HCT116 (cell line): ENCODE data around the gene ADARB1. TPM values are rescaled to one million over a fixed set of nuclear protein-coding genes. Genes with fewer than 3 reads are reported as not detected.

Experiments used
- ATAC-seq: fragments of 200-7000 bp; cut with Tn5 transposase; 2 replicates; pipeline ENCODE4 v1.9.1; 2020; ENCODE audit warnings: mild to moderate bottlenecking, moderate library complexity
- BruUV-seq: library from RNA; stranded (reverse); fragments of 400-500 nt; replicated peaks from 2 replicates; lab custom pipeline; 2021; lab: Mats Ljungman, UMichigan
- CTCF ChIA-PET: fragments of 300-600 bp; sonication (Branson Sonifier 250); formaldehyde crosslinking; loops from one replicate; lab custom pipeline; 2021; ENCODE audit warnings: antibody characterized with exemption; lab: Charles Lee
- POLR2A ChIA-PET: fragments of 300-600, 350-600 bp; sonication (Branson Sonifier 250); formaldehyde crosslinking; loops from one replicate; lab custom pipeline; 2021; ENCODE audit warnings: antibody characterized with exemption; lab: Charles Lee
- RAD21 ChIA-PET, 2 experiments: fragments of 300-600 bp; sonication (Branson Sonifier 250); formaldehyde crosslinking; loops; one replicate each; lab custom pipeline; 2023; ENCODE audit warnings: low total read pairs in 2 of 2; ENCODE audit not compliant: uncharacterized antibody in 2 of 2, unreplicated experiment in 2 of 2, low non-redundant PET in 1 of 2; lab: Charles Lee
- DNase-seq: peaks from one replicate; pipeline ENCODE4 v3.0.0-alpha.2; 2010; ENCODE audit warnings: low read depth, low spot score
- H2AFZ ChIP-seq: fragments of 200-600 bp; shearing (Covaris generic), sonication (generic); 2 replicates; pipeline ENCODE4 v1.6.1; 2017; ENCODE audit warnings: low read depth, mixed run types, mixed read lengths, antibody characterized with exemption, low read length; ENCODE audit not compliant: poor library complexity, severe bottlenecking
- H3K27ac ChIP-seq: 2 replicates; pipeline ENCODE4 v1.5.1; 2012; ENCODE audit warnings: low read depth, low read length
- H3K27me3 ChIP-seq: fragments of 200-600 bp; sonication (generic); 2 replicates; pipeline ENCODE4 v1.6.1; 2016; ENCODE audit warnings: mixed run types, low read length, mixed read lengths; ENCODE audit not compliant: insufficient read depth
- H3K36me3 ChIP-seq, 2 experiments: fragments of 200-500 bp in 1 of 2; fragments of 200-600 bp in 1 of 2; sonication (Bioruptor generic) in 1 of 2; sonication (generic) in 1 of 2; 2 replicates each; pipeline versions ENCODE4 v1.5.1 to v1.6.1; 2014 to 2016; ENCODE audit warnings: low read length in 2 of 2, inconsistent platforms in 1 of 2, mixed read lengths in 1 of 2, mixed run types in 1 of 2; ENCODE audit not compliant: insufficient read depth in 2 of 2, control insufficient read depth in 1 of 2
- H3K4me1 ChIP-seq, 2 experiments: fragments of 200-600 bp in 1 of 2; sonication (generic) in 1 of 2; 2 replicates each; pipeline versions ENCODE4 v1.5.1 to v1.6.1; 2012 to 2017; ENCODE audit warnings: low read length in 2 of 2, inconsistent platforms in 1 of 2, mild to moderate bottlenecking in 1 of 2, mixed read lengths in 1 of 2, mixed run types in 1 of 2, moderate library complexity in 1 of 2; ENCODE audit not compliant: insufficient read depth in 2 of 2, control insufficient read depth in 1 of 2
- H3K4me2 ChIP-seq: fragments of 200-600 bp; sonication (generic); 2 replicates; pipeline ENCODE4 v1.6.1; 2017; ENCODE audit warnings: mixed run types, low read length, mixed read lengths
- H3K4me3 ChIP-seq, 2 experiments: fragments of 200-600 bp in 1 of 2; sonication (generic) in 1 of 2; replicated peaks in 1 of 2; 2 replicates each; pipeline ENCODE4 v1.5.1; 2011 to 2016; ENCODE audit warnings: low read length in 2 of 2, control low read depth in 1 of 2, low read depth in 1 of 2, mild to moderate bottlenecking in 1 of 2, mixed read lengths in 1 of 2, mixed run types in 1 of 2
- H3K79me2 ChIP-seq: fragments of 200-600 bp; sonication (generic); 2 replicates; pipeline ENCODE4 v1.6.1; 2017; ENCODE audit warnings: mild to moderate bottlenecking, mixed run types, low read length, moderate library complexity, mixed read lengths; ENCODE audit not compliant: insufficient read depth
- H3K9ac ChIP-seq: fragments of 200-600 bp; sonication (generic); 2 replicates; pipeline ENCODE4 v1.6.1; 2016; ENCODE audit warnings: low read length, mixed read lengths
- H3K9me2 ChIP-seq: fragments of 200-600 bp; sonication (generic), shearing (Covaris generic); 2 replicates; pipeline ENCODE4 v1.6.1; 2017; ENCODE audit warnings: mixed run types, mild to moderate bottlenecking, moderate library complexity; ENCODE audit not compliant: insufficient read depth
- H3K9me3 ChIP-seq, 2 experiments: fragments of 200-500 bp in 1 of 2; fragments of 200-600 bp in 1 of 2; sonication (Bioruptor generic) in 1 of 2; sonication (generic) in 1 of 2; 2 replicates each; pipeline ENCODE4 v1.6.1; 2014 to 2017; ENCODE audit warnings: low read length in 2 of 2, mixed read lengths in 2 of 2, inconsistent platforms in 1 of 2, low read depth in 1 of 2, mild to moderate bottlenecking in 1 of 2, mixed run types in 1 of 2, moderate library complexity in 1 of 2; ENCODE audit not compliant: control insufficient read depth in 1 of 2, insufficient read depth in 1 of 2
- H4K20me1 ChIP-seq: fragments of 200-600 bp; sonication (generic), shearing (Covaris generic); 2 replicates; pipeline ENCODE4 v1.6.1; 2017; ENCODE audit warnings: mixed run types, mild to moderate bottlenecking, moderate library complexity; ENCODE audit not compliant: insufficient read depth
- ATF3 ChIP-seq: IDR thresholded peaks from 2 replicates; pipeline ENCODE4 v1.6.1; 2012
- CBX3 ChIP-seq: IDR thresholded peaks from 2 replicates; pipeline ENCODE4 v1.6.1; 2012; ENCODE audit warnings: low read depth
- CEBPB ChIP-seq: IDR thresholded peaks from 2 replicates; pipeline ENCODE4 v1.6.1; 2012; ENCODE audit warnings: low read depth
- CTCF ChIP-seq, 3 experiments: fragments of 200-600 bp in 1 of 3; sonication (generic) in 1 of 3; IDR thresholded peaks in 2 of 3; conservative IDR thresholded peaks in 1 of 3; 2 replicates each; pipeline ENCODE4 v1.5.1; 2012 to 2017; ENCODE audit warnings: low read depth in 2 of 3, low read length in 2 of 3, antibody characterized with exemption in 1 of 3, borderline replicate concordance in 1 of 3, control low read depth in 1 of 3, mild to moderate bottlenecking in 1 of 3, mixed read lengths in 1 of 3, mixed run types in 1 of 3, moderate library complexity in 1 of 3; ENCODE audit not compliant: insufficient read depth in 1 of 3
- ELF1 ChIP-seq: IDR thresholded peaks from 2 replicates; pipeline ENCODE4 v1.6.1; 2012; ENCODE audit warnings: low read depth, borderline replicate concordance
- EZH2phosphoT487 ChIP-seq: fragments of 200-600 bp; IDR thresholded peaks from 2 replicates; pipeline ENCODE4 v1.6.1; 2018; ENCODE audit warnings: antibody characterized with exemption, borderline replicate concordance
- FOSL1 ChIP-seq: IDR thresholded peaks from 2 replicates; pipeline ENCODE4 v1.6.1; 2012; ENCODE audit warnings: low read depth
- JUND ChIP-seq: IDR thresholded peaks from 2 replicates; pipeline ENCODE4 v1.6.1; 2012
- MAX ChIP-seq: IDR thresholded peaks from 2 replicates; pipeline ENCODE4 v1.6.1; 2012
- POLR2A ChIP-seq: IDR thresholded peaks from 2 replicates; pipeline ENCODE4 v1.7.0; 2011; ENCODE audit warnings: borderline replicate concordance; ENCODE audit not compliant: insufficient read depth, insufficient read length; ENCODE audit errors: extremely low read depth
- RAD21 ChIP-seq: IDR thresholded peaks from 2 replicates; pipeline ENCODE4 v1.6.1; 2012; ENCODE audit warnings: low read depth, mild to moderate bottlenecking
- REST ChIP-seq: IDR thresholded peaks from 2 replicates; pipeline ENCODE4 v1.6.1; 2012; ENCODE audit warnings: low read depth
- SIN3A ChIP-seq: IDR thresholded peaks from 2 replicates; pipeline ENCODE4 v1.6.1; 2012; ENCODE audit warnings: low read depth
- SRF ChIP-seq: IDR thresholded peaks from 2 replicates; pipeline ENCODE4 v1.6.1; 2012; ENCODE audit warnings: low read depth
- ZFX ChIP-seq: fragments of 450-650 bp; IDR thresholded peaks from 2 replicates; pipeline ENCODE4 v1.6.1; 2017
- ZNF274 ChIP-seq: fragments of 200-500 bp; sonication (Bioruptor generic); IDR thresholded peaks from 2 replicates; pipeline ENCODE4 v1.6.1; 2014; ENCODE audit warnings: mild to moderate bottlenecking, low read depth, low read length, inconsistent platforms
- intact Hi-C: fragments of 100-400 bp; cut with micrococcal nuclease; formaldehyde crosslinking; loops from 2 replicates; pipeline ENCODE4 v1.10.0; 2022
- total RNA-seq: library from RNA; stranded (reverse); gene quantifications from one replicate; pipeline ENCODE4 v1.2.1, GENCODE V29; 2021; ENCODE audit not compliant: unreplicated experiment

The ADARB1 gene
- total RNA-seq, 1 experiment from 2014 or later, result 13.5 TPM

- peaks cover 8 to 9% of the 10 kb centered on the region in 2 experiments; a peak in 3 of 4 replicates for H3K9me3 ChIP-seq
- ChIA-PET RAD21 (no interaction called here), CTCF (no interaction called here)
- ATAC-seq (no peak), DNase-seq (no peak)
- no peak overlapping the region for H3K9ac ChIP-seq
- no peak overlapping the region for H3K4me2 ChIP-seq
- H3K9me2 ChIP-seq, result no peaks in the 10 kb centered on the region
- no peaks in the 10 kb centered on the region for H3K36me3 ChIP-seq
- no peak overlapping the region for H3K4me3 ChIP-seq
- no peaks in the 10 kb centered on the region for H4K20me1 ChIP-seq
- no peaks in the 10 kb centered on the region for H3K79me2 ChIP-seq
- no peaks in the 10 kb centered on the region for H3K27me3 ChIP-seq
- BruUV-seq, result no TSS peak
- H3K4me1 ChIP-seq, result no peaks in the 10 kb centered on the region
- no peak overlapping the region for H3K27ac ChIP-seq
- TF ChIP-seq JUND (no peak), CTCF (IDR thresholded peaks at IDR 0.05 in 2 of 3, conservative IDR thresholded peaks at IDR 0.05 in 1 of 3; ENCODE audit: borderline replicate concordance in 1 of 3, insufficient read depth in 1 of 3, low read depth in 2 of 3, low read length in 2 of 3) (no peak), FOSL1 (no peak)
- TF ChIP-seq, all 23 proteins: peak for 0
- intact Hi-C loops, result no loop called here
- H2AFZ ChIP-seq, result no peak overlapping the region
- POLR2A ChIA-PET, result no interaction called here
Observed at GRCh38 chr21:45220714-45221490, 146.5 kb downstream of the ADARB1 start.

GRCh38 chr21:45222001-45222400, 147.6 kb downstream of the ADARB1 start:
- intact Hi-C loops, result no loop called here
- H3K9me2 ChIP-seq, result no peaks in the 10 kb centered on the region
- BruUV-seq, result no TSS peak
- no peak overlapping the region for H3K4me2 ChIP-seq
- no peaks in the 10 kb centered on the region for H4K20me1 ChIP-seq
- H3K9me3 ChIP-seq, result peaks cover 3 to 9% of the 10 kb centered on the region in 2 experiments; a peak in 3 of 4 replicates
- H3K9ac ChIP-seq, result no peak overlapping the region
- ChIA-PET RAD21 (no interaction called here), POLR2A (no interaction called here), CTCF (no interaction called here)
- H3K27ac ChIP-seq, result no peak overlapping the region
- H3K27me3 ChIP-seq, result no peaks in the 10 kb centered on the region
- DNase-seq (no peak), ATAC-seq (no peak)
- no peaks in the 10 kb centered on the region for H3K36me3 ChIP-seq
- H3K79me2 ChIP-seq, result no peaks in the 10 kb centered on the region
- H3K4me3 ChIP-seq, result no peak overlapping the region
- peaks cover 6 to 9% of the 10 kb centered on the region in 2 experiments; a peak in 3 of 4 replicates for H3K4me1 ChIP-seq
- no peak overlapping the region for H2AFZ ChIP-seq
- no peak for TF ChIP-seq POLR2A
- TF ChIP-seq RAD21, result no peak
- TF ChIP-seq ZNF274, result no peak
- TF ChIP-seq REST, result no peak
- TF ChIP-seq JUND, result no peak
- no peak for TF ChIP-seq SIN3A
- no peak for TF ChIP-seq CBX3
- no peak for TF ChIP-seq ATF3
- no peak for TF ChIP-seq CEBPB
- no peak for TF ChIP-seq EZH2phosphoT487
- no peak for TF ChIP-seq ZFX
- TF ChIP-seq SRF, result no peak
- no peak for TF ChIP-seq ELF1
- TF ChIP-seq MAX, result no peak
